CD4-positive, alpha-beta T cell treated with Interferon alpha-2 for 1 hour (primary cell): ENCODE measurements around the gene DNAJC8.

Experiments
- DNase-seq, 2 donors: peaks; one replicate each; pipeline ENCODE4 v3.0.0-alpha.2; 2020 to 2022

Gene DNAJC8

GRCh38 chr1:28232558-28233263 is at the start of gene DNAJC8:
Gene DNAJC8 (minus strand): TSS chr1:28233029. CDS start chr1:28232998, 31 bp downstream.
- DNase-seq, result peak; percentile 92 to 94

GRCh38 chr1:28281608-28282425 is 49.0 kb upstream of the DNAJC8 start:
- no peak for DNase-seq

- DNase-seq, result no peak
Observed at GRCh38 chr1:28280977-28281381, 48.1 kb upstream of the DNAJC8 start.

GRCh38 chr1:28280501-28280900 is 47.7 kb upstream of the DNAJC8 start:
- no peak for DNase-seq

GRCh38 chr1:28279721-28280120 is 46.9 kb upstream of the DNAJC8 start:
- no peak for DNase-seq

- DNase-seq, result no peak
Observed at GRCh38 chr1:28278763-28279162, 45.9 kb upstream of the DNAJC8 start.

GRCh38 chr1:28273216-28273860 is 40.5 kb upstream of the DNAJC8 start:
- DNase-seq, result no peak

GRCh38 chr1:28272215-28272852 is 39.5 kb upstream of the DNAJC8 start:
- DNase-seq, result no peak

GRCh38 chr1:28269529-28269928 is 36.7 kb upstream of the DNAJC8 start:
- DNase-seq, result no peak

GRCh38 chr1:28267633-28268032 is 34.8 kb upstream of the DNAJC8 start:
- no peak for DNase-seq

- no peak for DNase-seq
Observed at GRCh38 chr1:28266920-28267322, 34.1 kb upstream of the DNAJC8 start.

- DNase-seq, result no peak
Observed at GRCh38 chr1:28265577-28265976, 32.7 kb upstream of the DNAJC8 start.

- no peak for DNase-seq
Observed at GRCh38 chr1:28264897-28265296, 32.1 kb upstream of the DNAJC8 start.

- DNase-seq, result no peak
Observed at GRCh38 chr1:28260803-28261174, 28.0 kb upstream of the DNAJC8 start.

- DNase-seq, result peak in 1 of 2 donors; percentile 32
Observed at GRCh38 chr1:28259934-28260802, 27.3 kb upstream of the DNAJC8 start.

GRCh38 chr1:28259252-28259933 is 26.6 kb upstream of the DNAJC8 start, which contains the start of gene SESN2:
Gene SESN2 (plus strand): TSS chr1:28259518. CDS start chr1:28259848, 330 bp downstream.
- DNase-seq, result peak; percentile 99

GRCh38 chr1:28258628-28259251 is 25.9 kb upstream of the DNAJC8 start:
- no peak for DNase-seq

GRCh38 chr1:28257736-28258135 is 24.9 kb upstream of the DNAJC8 start:
- DNase-seq, result no peak

- DNase-seq, result peak in 1 of 2 donors; percentile 74
Observed at GRCh38 chr1:28256197-28256827, 23.5 kb upstream of the DNAJC8 start.

GRCh38 chr1:28249866-28250295 is 17.1 kb upstream of the DNAJC8 start:
- DNase-seq, result no peak
